B cell (primary cell): Measurements from ENCODE around the gene TPO. TPM values are rescaled to one million over a fixed set of nuclear protein-coding genes. Genes with fewer than 3 reads are reported as not detected.

Experiments used
- ATAC-seq: fragments of 200-7000 bp; cut with Tn5 transposase; one replicate; pipeline ENCODE4 v1.10.0; 2021; ENCODE audit warnings: low read depth, mild to moderate bottlenecking, moderate number of reproducible peaks, moderate library complexity
- CTCF ChIA-PET: fragments of 350-600 bp; sonication (Branson Sonifier 250); formaldehyde crosslinking; loops from one replicate; lab custom pipeline; 2021; ENCODE audit warnings: antibody characterized with exemption, inconsistent platforms; lab: Charles Lee
- POLR2A ChIA-PET: fragments of 350-600 bp; sonication (Branson Sonifier 250); formaldehyde crosslinking; loops from one replicate; lab custom pipeline; 2021; ENCODE audit warnings: antibody characterized with exemption; lab: Charles Lee
- DNase-seq: peaks from one replicate; pipeline ENCODE4 v3.0.0; 2013
- H2AFZ ChIP-seq: 2 replicates; pipeline ENCODE4 v1.6.1; 2012; ENCODE audit warnings: mild to moderate bottlenecking, low read depth, low read length; ENCODE audit not compliant: insufficient read depth, poor library complexity, severe bottlenecking
- H3K27ac ChIP-seq, 2 donors: 1 replicate in 1 of 2; 2 replicates in 1 of 2; pipeline ENCODE4 v1.5.1; 2012 to 2013; ENCODE audit warnings: low read length in 2 of 2, mild to moderate bottlenecking in 2 of 2, moderate library complexity in 1 of 2
- H3K27me3 ChIP-seq, 4 experiments: fragments of 200-600 bp in 1 of 4; sonication (generic) in 1 of 4; replicated peaks in 1 of 4; 1 replicate in 2 of 4; 2 replicates in 2 of 4; pipeline versions ENCODE4 v1.6.1 to v1.7.0; 2013 to 2016; ENCODE audit warnings: low read length in 3 of 4, mild to moderate bottlenecking in 2 of 4, mixed read lengths in 1 of 4, moderate library complexity in 1 of 4; ENCODE audit not compliant: insufficient read depth in 4 of 4, control insufficient read depth in 3 of 4; ENCODE audit errors: control extremely low read depth in 1 of 4
- H3K36me3 ChIP-seq, 2 experiments: replicated peaks in 1 of 2; 1 replicate in 1 of 2; 2 replicates in 1 of 2; pipeline versions ENCODE4 v1.6.1 to v1.7.1; 2013; ENCODE audit warnings: low read length in 1 of 2; ENCODE audit not compliant: insufficient read depth in 2 of 2, control insufficient read depth in 1 of 2; ENCODE audit errors: control extremely low read depth in 1 of 2, extremely low read depth in 1 of 2
- H3K4me1 ChIP-seq, 2 donors: fragments of 200-600 bp in 1 of 2; sonication (generic) in 1 of 2; 1 replicate in 1 of 2; 2 replicates in 1 of 2; pipeline versions ENCODE4 v1.5.1 to v1.6.1; 2013 to 2017; ENCODE audit warnings: low read length in 2 of 2; ENCODE audit not compliant: control insufficient read depth in 2 of 2, insufficient read depth in 2 of 2
- H3K4me2 ChIP-seq: replicated peaks from 2 replicates; pipeline ENCODE3; 2012; ENCODE audit warnings: mild to moderate bottlenecking, low read depth, low read length; ENCODE audit not compliant: poor library complexity, severe bottlenecking
- H3K4me3 ChIP-seq, 5 experiments: fragments of 200-600 bp in 1 of 5; sonication (generic) in 1 of 5; 1 replicate in 3 of 5; 2 replicates in 2 of 5; pipeline versions ENCODE4 v1.5.1 to v1.7.0; 2011 to 2016; ENCODE audit warnings: low read length in 4 of 5, mild to moderate bottlenecking in 4 of 5, low read depth in 2 of 5, control low read depth in 1 of 5, moderate library complexity in 1 of 5; ENCODE audit not compliant: insufficient read depth in 1 of 5; ENCODE audit errors: control extremely low read depth in 1 of 5, extremely low read depth in 1 of 5
- H3K79me2 ChIP-seq: fragments of 200-600 bp; sonication (generic); one replicate; pipeline ENCODE4 v1.6.0; 2016; ENCODE audit warnings: low read length; ENCODE audit not compliant: control insufficient read depth, insufficient read depth
- H3K9ac ChIP-seq: fragments of 200-600 bp; sonication (generic); 2 replicates; pipeline ENCODE4 v1.6.1; 2017; ENCODE audit warnings: mild to moderate bottlenecking, low read length, moderate library complexity
- H3K9me3 ChIP-seq, 3 donors: one replicate each; pipeline versions ENCODE4 v1.6.1 to v1.7.1; 2013; ENCODE audit warnings: low read length in 2 of 3; ENCODE audit not compliant: control insufficient read depth in 2 of 3, insufficient read depth in 1 of 3; ENCODE audit errors: control extremely low read depth in 1 of 3
- H4K20me1 ChIP-seq: 2 replicates; pipeline ENCODE4 v1.6.0; 2012; ENCODE audit warnings: mild to moderate bottlenecking, low read length; ENCODE audit not compliant: insufficient read depth, control insufficient read depth, poor library complexity, severe bottlenecking
- H3K27ac Mint-ChIP-seq: one replicate; pipeline ENCODE4 v1.8.0; 2021; ENCODE audit warnings: mixed read lengths
- H3K27me3 Mint-ChIP-seq: one replicate; pipeline ENCODE4 v1.8.0; 2021; ENCODE audit warnings: mixed read lengths
- H3K4me1 Mint-ChIP-seq: one replicate; pipeline ENCODE4 v1.8.0; 2021; ENCODE audit warnings: mixed read lengths
- H3K4me3 Mint-ChIP-seq: one replicate; pipeline ENCODE4 v1.8.0; 2021; ENCODE audit warnings: mixed read lengths
- H3K9me3 Mint-ChIP-seq: one replicate; pipeline ENCODE4 v1.8.0; 2022; ENCODE audit warnings: mixed read lengths; ENCODE audit not compliant: insufficient read depth
- CTCF ChIP-seq: fragments of 200-600 bp; IDR thresholded peaks from one replicate; pipeline ENCODE4 v1.8.0; 2022; ENCODE audit warnings: antibody characterized with exemption, mild to moderate bottlenecking
- EZH2 ChIP-seq: IDR thresholded peaks from 2 replicates; pipeline ENCODE4 v1.6.1; 2012; ENCODE audit warnings: borderline replicate concordance, low read depth, mild to moderate bottlenecking, moderate library complexity, low read length; ENCODE audit not compliant: insufficient read depth, poor library complexity, severe bottlenecking
- whole genome bisulfite sequencing: methylation state at CpG from one replicate; pipeline ENCODE4 v1.1.5; 2013; ENCODE audit warnings: missing lambda C conversion rate; ENCODE audit not compliant: insufficient coverage; 5-methylcytosine and 5-hydroxymethylcytosine counted together
- intact Hi-C: fragments of 100-400 bp; cut with micrococcal nuclease; formaldehyde crosslinking; loops from one replicate; pipeline ENCODE4 v1.10.0; 2022
- polyA plus RNA-seq: library from polyadenylated mRNA; depleted of rRNA; stranded (reverse); fragments of >200 nt; gene quantifications from 2 replicates; pipeline ENCODE4 v1.2.3, GENCODE V29; 2012
- total RNA-seq, 2 donors: library from RNA; stranded (reverse); fragments of 120-200 nt in 1 of 2; gene quantifications; 1 replicate in 1 of 2; 2 replicates in 1 of 2; pipeline versions ENCODE4 v1.2.3 to v1.2.4, GENCODE V29; 2013 to 2022

Gene TPO
- total and polyA plus RNA-seq, 2 donors (not counting 1 experiment from before 2014, with no cell fraction given) = not detected

- Histone ChIP-seq H3K27ac (no peak overlapping the region), H2AFZ (no peak overlapping the region), H3K79me2 (no peaks in the 10 kb centered on the region), H4K20me1 (no peaks in the 10 kb centered on the region), H3K4me1 (no peaks in the 10 kb centered on the region), H3K4me2 (no peak overlapping the region), H3K36me3 (no peaks in the 10 kb centered on the region), H3K9ac (no peak overlapping the region), H3K4me3 (no peak overlapping the region), H3K27me3 (no peaks in the 10 kb centered on the region), H3K9me3 (peaks cover 0 to 9% (median 0%) of the 10 kb centered on the region in 3 donors)
- ChIA-PET POLR2A (no interaction called here), CTCF (no interaction called here)
- DNase-seq (no peak), ATAC-seq (no peak)
- Mint-ChIP-seq H3K27ac (no peak overlapping the region), H3K27me3 (no peaks in the 10 kb centered on the region), H3K9me3 (no peaks in the 10 kb centered on the region), H3K4me1 (no peaks in the 10 kb centered on the region), H3K4me3 (no peak overlapping the region)
- intact Hi-C loops = no loop called here
- no peak for TF ChIP-seq EZH2
- 84% methylated on average over 5 of the region's 11 CpGs for WGBS
Measured at GRCh38 chr2:1488181-1488671, 75.0 kb downstream of the TPO start.

- ChIA-PET POLR2A (no interaction called here), CTCF (no interaction called here)
- Histone ChIP-seq H2AFZ (no peak overlapping the region), H3K9me3 (peaks cover 0 to 9% (median 0%) of the 10 kb centered on the region in 3 donors), H3K9ac (no peak overlapping the region), H3K79me2 (no peaks in the 10 kb centered on the region), H3K4me3 (no peak overlapping the region), H3K4me1 (no peaks in the 10 kb centered on the region), H3K27ac (no peak overlapping the region), H4K20me1 (no peaks in the 10 kb centered on the region), H3K4me2 (no peak overlapping the region), H3K36me3 (no peaks in the 10 kb centered on the region), H3K27me3 (no peaks in the 10 kb centered on the region)
- ATAC-seq = no peak
- Mint-ChIP-seq H3K4me3 (no peak overlapping the region), H3K9me3 (no peaks in the 10 kb centered on the region), H3K27ac (no peak overlapping the region), H3K4me1 (no peaks in the 10 kb centered on the region), H3K27me3 (no peaks in the 10 kb centered on the region)
- no peak for TF ChIP-seq EZH2
- TF ChIP-seq CTCF = no peak
- DNase-seq = no peak
- intact Hi-C loops = no loop called here
- WGBS = 90% methylated on average over 6 of the region's 6 CpGs
Measured at GRCh38 chr2:1488851-1489250, 75.6 kb downstream of the TPO start.
